Loucy (cell line): Measurements from ENCODE around the gene ROPN1.

ENCODE experiments used
- H2AFZ ChIP-seq: fragments of 200-600 bp; sonication (generic); 2 replicates; pipeline ENCODE4 v1.6.0; 2016; ENCODE audit warnings: antibody characterized with exemption, mild to moderate bottlenecking, low read length, moderate library complexity
- H3F3A ChIP-seq: fragments of 200-600 bp; 2 replicates; pipeline ENCODE4 v1.6.0; 2016; ENCODE audit warnings: antibody characterized with exemption, low read depth, mild to moderate bottlenecking
- H3K27me3 ChIP-seq: fragments of 200-600 bp; sonication (generic); 2 replicates; pipeline ENCODE4 v1.6.1; 2014; ENCODE audit warnings: low read length, mild to moderate bottlenecking; ENCODE audit not compliant: insufficient read depth, poor library complexity, severe bottlenecking
- H3K36me3 ChIP-seq: fragments of 200-600 bp; sonication (generic); 2 replicates; pipeline ENCODE4 v1.6.1; 2016; ENCODE audit warnings: low read length; ENCODE audit not compliant: insufficient read depth
- H3K4me1 ChIP-seq: fragments of 200-600 bp; sonication (generic); 2 replicates; pipeline ENCODE4 v1.5.1; 2014; ENCODE audit warnings: low read length, mild to moderate bottlenecking; ENCODE audit not compliant: insufficient read depth, poor library complexity, severe bottlenecking
- H3K4me2 ChIP-seq: fragments of 200-600 bp; sonication (generic); 2 replicates; pipeline ENCODE4 v1.6.0; 2014; ENCODE audit warnings: antibody characterized with exemption, low read length, low read depth, mild to moderate bottlenecking; ENCODE audit not compliant: poor library complexity, severe bottlenecking
- H3K4me3 ChIP-seq: fragments of 200-600 bp; sonication (generic); 2 replicates; pipeline ENCODE4 v1.5.1; 2014; ENCODE audit warnings: low read length, mild to moderate bottlenecking, mixed read lengths; ENCODE audit not compliant: poor library complexity, severe bottlenecking
- H3K79me2 ChIP-seq: fragments of 200-600 bp; sonication (generic); 2 replicates; pipeline ENCODE4 v1.6.1; 2014; ENCODE audit warnings: low read length; ENCODE audit not compliant: insufficient read depth
- H3K9ac ChIP-seq: fragments of 200-600 bp; sonication (generic); 2 replicates; pipeline ENCODE4 v1.6.0; 2014; ENCODE audit warnings: mild to moderate bottlenecking, low read depth, low read length, moderate library complexity; ENCODE audit not compliant: poor library complexity, severe bottlenecking
- H3K9me2 ChIP-seq: fragments of 200-600 bp; sonication (generic); replicated peaks from 2 replicates; pipeline ENCODE4 v1.6.1; 2016; ENCODE audit warnings: low read depth, low read length, mixed read lengths
- H3K9me3 ChIP-seq: fragments of 200-600 bp; sonication (generic); 2 replicates; pipeline ENCODE4 v1.6.1; 2014; ENCODE audit warnings: mild to moderate bottlenecking, antibody characterized with exemption, low read length, low read depth; ENCODE audit not compliant: insufficient read depth
- H4K20me1 ChIP-seq: fragments of 200-600 bp; sonication (generic); 2 replicates; pipeline ENCODE4 v1.6.0; 2014; ENCODE audit warnings: antibody characterized with exemption, low read length, mild to moderate bottlenecking; ENCODE audit not compliant: insufficient read depth, poor library complexity, severe bottlenecking
- EZH2phosphoT487 ChIP-seq: fragments of 200-600 bp; IDR thresholded peaks from 2 replicates; pipeline ENCODE4 v1.6.1; 2018; ENCODE audit warnings: antibody characterized with exemption, mild to moderate bottlenecking, moderate library complexity, borderline replicate concordance
- TF ChIP-seq, protein P1 (sequence below): fragments of 200-600 bp; sonication (generic); conservative IDR thresholded peaks from 2 replicates; pipeline ENCODE4 v1.5.1; 2014; ENCODE audit warnings: mild to moderate bottlenecking, antibody characterized with exemption, low read length

ROPN1 gene

DNA sequence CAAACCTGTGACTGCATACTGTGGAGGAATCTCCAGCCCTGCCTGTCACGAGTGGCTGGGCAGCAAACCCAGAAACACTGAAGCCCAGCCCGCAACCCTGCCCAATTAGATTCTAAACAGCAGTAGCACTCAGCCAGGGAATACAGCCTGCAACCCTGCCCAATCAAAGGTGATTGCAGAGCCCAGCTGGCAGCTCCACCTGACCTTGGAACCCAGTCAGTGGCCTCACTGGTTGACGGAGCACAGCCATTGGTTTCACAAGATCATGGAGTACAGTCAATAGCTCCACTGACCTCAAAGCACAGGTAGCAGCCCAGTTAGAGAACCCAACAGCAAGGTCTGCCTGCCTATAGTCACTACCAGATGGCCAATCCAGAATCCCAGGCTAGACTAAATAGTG, 72.6 kb downstream of the ROPN1 start:
- Histone ChIP-seq H3K27me3 (no peaks in the 10 kb centered on the region), H2AFZ (no peak overlapping the region), H3K9me2 (no peaks in the 10 kb centered on the region), H3K4me3 (no peak overlapping the region), H3K9me3 (peaks cover 27% of the 10 kb centered on the region), H3K36me3 (peaks cover 36% of the 10 kb centered on the region; the same call in 1 of the 2 replicates), H3K4me1 (no peaks in the 10 kb centered on the region), H4K20me1 (no peaks in the 10 kb centered on the region), H3K79me2 (no peaks in the 10 kb centered on the region), H3F3A (peaks cover 4% of the 10 kb centered on the region; the same call in 1 of the 2 replicates), H3K4me2 (no peak overlapping the region), H3K9ac (no peak overlapping the region)
- TF ChIP-seq, protein P1, sequence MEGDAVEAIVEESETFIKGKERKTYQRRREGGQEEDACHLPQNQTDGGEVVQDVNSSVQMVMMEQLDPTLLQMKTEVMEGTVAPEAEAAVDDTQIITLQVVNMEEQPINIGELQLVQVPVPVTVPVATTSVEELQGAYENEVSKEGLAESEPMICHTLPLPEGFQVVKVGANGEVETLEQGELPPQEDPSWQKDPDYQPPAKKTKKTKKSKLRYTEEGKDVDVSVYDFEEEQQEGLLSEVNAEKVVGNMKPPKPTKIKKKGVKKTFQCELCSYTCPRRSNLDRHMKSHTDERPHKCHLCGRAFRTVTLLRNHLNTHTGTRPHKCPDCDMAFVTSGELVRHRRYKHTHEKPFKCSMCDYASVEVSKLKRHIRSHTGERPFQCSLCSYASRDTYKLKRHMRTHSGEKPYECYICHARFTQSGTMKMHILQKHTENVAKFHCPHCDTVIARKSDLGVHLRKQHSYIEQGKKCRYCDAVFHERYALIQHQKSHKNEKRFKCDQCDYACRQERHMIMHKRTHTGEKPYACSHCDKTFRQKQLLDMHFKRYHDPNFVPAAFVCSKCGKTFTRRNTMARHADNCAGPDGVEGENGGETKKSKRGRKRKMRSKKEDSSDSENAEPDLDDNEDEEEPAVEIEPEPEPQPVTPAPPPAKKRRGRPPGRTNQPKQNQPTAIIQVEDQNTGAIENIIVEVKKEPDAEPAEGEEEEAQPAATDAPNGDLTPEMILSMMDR, result no peak
- no peak for TF ChIP-seq EZH2phosphoT487
